Adrenal gland (tissue), 12 donors: ENCODE data around the gene TAL1. TPM values are rescaled to one million over a fixed set of nuclear protein-coding genes. Genes with fewer than 3 reads are reported as not detected.

Experiments used
- DNase-seq, 7 donors: peaks; one replicate each; pipeline ENCODE4 v3.0.0-alpha.2; 2019 to 2020
- H3K27ac ChIP-seq, 5 donors: fragments of 200-600 bp; sonication (generic) in 4 of 5; 1 replicate in 3 of 5; 2 replicates in 2 of 5; pipeline versions ENCODE4 v1.5.1 to v1.8.0; 2016 to 2020; ENCODE audit warnings: mild to moderate bottlenecking in 1 of 5
- H3K27me3 ChIP-seq: fragments of 200-600 bp; 2 replicates; pipeline ENCODE4 v1.8.0; 2021
- H3K36me3 ChIP-seq, 2 donors: fragments of 200-600 bp; replicated peaks in 1 of 2; 1 replicate in 1 of 2; 2 replicates in 1 of 2; pipeline versions ENCODE4 v1.5.1 to v1.8.0; 2018 to 2022
- H3K4me1 ChIP-seq, 2 donors: fragments of 200-600 bp; replicated peaks in 1 of 2; 1 replicate in 1 of 2; 2 replicates in 1 of 2; pipeline versions ENCODE4 v1.5.1 to v1.8.0; 2018 to 2021
- H3K4me3 ChIP-seq, 4 donors: fragments of 200-600 bp; sonication (generic) in 3 of 4; one replicate each; pipeline ENCODE4 v1.5.1; 2016 to 2018
- H3K9me3 ChIP-seq, 3 donors: fragments of 200-600 bp; sonication (generic) in 1 of 3; replicated peaks in 1 of 3; 1 replicate in 2 of 3; 2 replicates in 1 of 3; pipeline versions ENCODE4 v1.5.1 to v1.8.0; 2016 to 2021
- CTCF ChIP-seq, 6 experiments: fragments of 450-650 bp in 4 of 6; fragments of 200-600 bp in 2 of 6; sonication (generic) in 1 of 6; IDR thresholded peaks; 1 replicate in 5 of 6; 2 replicates in 1 of 6; pipeline versions ENCODE4 v1.5.1 to v1.8.0; 2016 to 2021; ENCODE audit warnings: antibody characterized with exemption in 6 of 6, mild to moderate bottlenecking in 2 of 6, moderate library complexity in 1 of 6
- POLR2A ChIP-seq, 2 donors: fragments of 450-650 bp; IDR thresholded peaks; one replicate each; pipeline ENCODE4 v1.6.1; 2017; ENCODE audit warnings: antibody characterized with exemption in 2 of 2, mild to moderate bottlenecking in 2 of 2, moderate library complexity in 1 of 2
- WGBS, 4 donors: extraction: QIAGEN DNeasy Blood & Tissue Kit in 2 of 4; methylation state at CpG; one replicate each; pipeline versions ENCODE4 v1.1.5 to v1.1.7; 2013 to 2017; 5-methylcytosine and 5-hydroxymethylcytosine counted together
- intact Hi-C, 2 donors: fragments of 100-400 bp; cut with DNase I; formaldehyde crosslinking; loops; one replicate each; pipeline versions ENCODE4 v1.14.1 to v1.15.0; 2022 to 2023
- polyA plus RNA-seq, 3 donors: library from polyadenylated mRNA; stranded (reverse); fragments of 200-250 nt in 2 of 3; fragments of 350-450 nt in 1 of 3; fragmentation: Illumina TruSeq in 1 of 3; extraction: RNeasy Lipid Tissue Mini Kit (QIAGEN cat#74804) in 1 of 3; gene quantifications; one replicate each; pipeline ENCODE4 v1.2.3, GENCODE V29; 2013 to 2014
- total RNA-seq, 9 donors: library from RNA; depleted of rRNA in 4 of 9; stranded (reverse); fragments of >200 nt in 4 of 9; fragments of 120-200 nt in 1 of 9; fragmentation: NEBNext Ultra II Directional in 1 of 9; extraction: Animal tissue kit (Norgen Biotek cat#: 25700) in 1 of 9; gene quantifications; one replicate each; pipeline versions ENCODE4 v1.1.0 to v1.2.4, GENCODE V29; 2013 to 2023
- donor health status: healthy with polysubstance abuse.
- donor health status: Bipolar disorder and iron deficiency.
- donor health status: DM: yes; HTN: yes; CAD: no.
- donor health status: DM: no; HTN: no; CAD: no.
- donor health status: DM: no; HTN: no; CAD: no.
- donor health status: DM: yes; HTN: yes; CAD: no.

TAL1 gene
- total and polyA plus RNA-seq, 12 donors = 1.2 to 13.4 (median 3.2) TPM

- intact Hi-C loops = loop anchor here (5.0 to 10.0 kb wide), 3 partner anchors 74 to 541 kb away; partner anchors contain the start of gene FOXD2 (in 1 of the 2)
Observed at GRCh38 chr1:47183308-47184089, 48.5 kb downstream of the TAL1 start.

GRCh38 chr1:47182676-47183235 is 49.3 kb downstream of the TAL1 start:
- no peak for TF ChIP-seq POLR2A (IDR thresholded peaks at IDR 0.05)
- TF ChIP-seq CTCF (IDR thresholded peaks at IDR 0.05) = no peak
- Histone ChIP-seq H3K27me3 (peaks cover 8% of the 10 kb centered on the region), H3K27ac (no peak overlapping the region), H3K4me3 (no peak overlapping the region), H3K4me1 (peaks cover 5 to 11% of the 10 kb centered on the region in 2 donors), H3K9me3 (no peaks in the 10 kb centered on the region), H3K36me3 (no peaks in the 10 kb centered on the region)
- DNase-seq = no peak
- intact Hi-C loops = loop anchor here (5.0 to 10.0 kb wide), 3 partner anchors 75 to 542 kb away; partner anchors contain the start of gene FOXD2 (in 1 of the 2)
- 49 to 81% (median 56%) methylated on average over 5 to 7 of the region's 7 CpGs for WGBS, 4 donors

More at GRCh38 chr1:47183308-47184089, 48.5 kb downstream of the TAL1 start:
- no peaks in the 10 kb centered on the region for H3K36me3 ChIP-seq
- peaks cover 8% of the 10 kb centered on the region for H3K27me3 ChIP-seq
- no peak overlapping the region for H3K27ac ChIP-seq
- 57 to 65% (median 63%) methylated on average over 8 to 11 of the region's 11 CpGs for WGBS, 4 donors
- H3K4me1 ChIP-seq = peaks cover 5 to 11% of the 10 kb centered on the region in 2 donors
- H3K4me3 ChIP-seq = no peak overlapping the region
- TF ChIP-seq CTCF (IDR thresholded peaks at IDR 0.05) (no peak), POLR2A (IDR thresholded peaks at IDR 0.05) (no peak)
- no peaks in the 10 kb centered on the region for H3K9me3 ChIP-seq
- no peak for DNase-seq

GRCh38 chr1:47181955-47182675 is 49.9 kb downstream of the TAL1 start:
- intact Hi-C loops = loop anchor here (5.0 to 10.0 kb wide), 3 partner anchors 75 to 543 kb away; partner anchors contain the start of gene FOXD2 (in 1 of the 2)
- WGBS, 4 donors = 58 to 85% (median 71%) methylated on average over 7 of the region's 7 CpGs

More at GRCh38 chr1:47181955-47182675, 49.9 kb downstream of the TAL1 start:
- no peaks in the 10 kb centered on the region for H3K9me3 ChIP-seq
- H3K27me3 ChIP-seq = peaks cover 8% of the 10 kb centered on the region
- H3K4me3 ChIP-seq = no peak overlapping the region
- TF ChIP-seq POLR2A (IDR thresholded peaks at IDR 0.05) (no peak), CTCF (IDR thresholded peaks at IDR 0.05) (no peak)
- peaks cover 5 to 11% of the 10 kb centered on the region in 2 donors for H3K4me1 ChIP-seq
- no peak overlapping the region for H3K27ac ChIP-seq
- DNase-seq = no peak
- H3K36me3 ChIP-seq = no peaks in the 10 kb centered on the region
